ENCODE data around the gene TRIM21.

The TRIM21 gene

DNA sequence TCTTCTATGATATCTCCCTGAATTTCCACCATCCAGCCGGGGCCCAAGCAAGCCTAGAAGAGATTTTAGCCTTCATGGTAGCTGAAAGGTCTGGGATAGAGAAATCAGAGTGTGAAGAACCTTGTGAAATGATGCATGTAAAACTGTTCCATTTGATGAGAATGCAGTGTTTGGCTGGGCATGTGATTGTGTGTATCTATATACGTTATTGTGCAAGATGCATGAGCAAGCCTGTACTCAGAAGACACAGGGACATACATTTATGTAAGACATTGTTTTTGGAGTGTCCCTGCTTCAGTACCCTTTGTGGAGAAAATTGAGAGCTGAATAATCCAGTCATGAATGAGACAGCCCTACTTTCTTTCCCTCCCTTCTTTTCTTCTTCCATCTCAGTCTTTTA, 40.4 kb upstream of the TRIM21 start:
- no peak for TF ChIP-seq CTCF (IDR thresholded peaks at IDR 0.05; ENCODE audit: low read length)
- H3K27me3 ChIP-seq (ENCODE audit: insufficient read depth, low read length) = no peaks in the 10 kb centered on the region
- no peak overlapping the region for H2AFZ ChIP-seq (ENCODE audit: low read length)

GRCh38 chr11:4430051-4430450, 36.5 kb upstream of the TRIM21 start:
- Histone ChIP-seq H3K27me3 (ENCODE audit: insufficient read depth, low read length) (no peaks in the 10 kb centered on the region), H3K9me2 (ENCODE audit: low read depth, low read length) (no peaks in the 10 kb centered on the region), H3K4me2 (ENCODE audit: low read length) (no peak overlapping the region), H3K79me2 (ENCODE audit: insufficient read depth, low read length) (no peaks in the 10 kb centered on the region), H4K20me1 (ENCODE audit: insufficient read depth, low read length) (no peaks in the 10 kb centered on the region), H3K4me1 (ENCODE audit: insufficient read depth, low read length, severe bottlenecking) (no peaks in the 10 kb centered on the region), H3K36me3 (ENCODE audit: insufficient read depth, low read length) (no peaks in the 10 kb centered on the region), H3K4me3 (ENCODE audit: low read depth, low read length, poor library complexity, severe bottlenecking) (no peak overlapping the region), H3F3A (ENCODE audit: insufficient read depth, low read length) (no peaks in the 10 kb centered on the region), H3K9me3 (ENCODE audit: low read length) (no peaks in the 10 kb centered on the region), H2AFZ (ENCODE audit: low read length) (no peak overlapping the region), H3K9ac (ENCODE audit: low read length) (no peak overlapping the region), H3K27ac (ENCODE audit: low read depth, low read length, poor library complexity, severe bottlenecking) (no peak overlapping the region)
- no peak for TF ChIP-seq EZH2 (IDR thresholded peaks at IDR 0.05; ENCODE audit: borderline replicate concordance, low read length)
- no peak for TF ChIP-seq CTCF (IDR thresholded peaks at IDR 0.05; ENCODE audit: low read length)

More for the DNA sequence above, 40.4 kb upstream of the TRIM21 start:
- no peaks in the 10 kb centered on the region for H3K9me3 ChIP-seq (ENCODE audit: low read length)
- H3K4me1 ChIP-seq (ENCODE audit: insufficient read depth, low read length, severe bottlenecking) = no peaks in the 10 kb centered on the region
- H4K20me1 ChIP-seq (ENCODE audit: insufficient read depth, low read length) = no peaks in the 10 kb centered on the region
- no peak overlapping the region for H3K4me2 ChIP-seq (ENCODE audit: low read length)
- H3K27ac ChIP-seq (ENCODE audit: low read depth, low read length, poor library complexity, severe bottlenecking) = no peak overlapping the region
- H3K9ac ChIP-seq (ENCODE audit: low read length) = no peak overlapping the region
- no peaks in the 10 kb centered on the region for H3K9me2 ChIP-seq (ENCODE audit: low read depth, low read length)
- no peak overlapping the region for H3K4me3 ChIP-seq (ENCODE audit: low read depth, low read length, poor library complexity, severe bottlenecking)
- no peaks in the 10 kb centered on the region for H3F3A ChIP-seq (ENCODE audit: insufficient read depth, low read length)
- H3K36me3 ChIP-seq (ENCODE audit: insufficient read depth, low read length) = no peaks in the 10 kb centered on the region
- H3K79me2 ChIP-seq (ENCODE audit: insufficient read depth, low read length) = no peaks in the 10 kb centered on the region

GRCh38 chr11:4418403-4418802, 24.9 kb upstream of the TRIM21 start:
- Histone ChIP-seq H4K20me1 (ENCODE audit: insufficient read depth, low read length) (no peaks in the 10 kb centered on the region), H3K4me1 (ENCODE audit: insufficient read depth, low read length, severe bottlenecking) (no peaks in the 10 kb centered on the region), H3K4me3 (ENCODE audit: low read depth, low read length, poor library complexity, severe bottlenecking) (no peak overlapping the region), H3K27me3 (ENCODE audit: insufficient read depth, low read length) (no peaks in the 10 kb centered on the region), H2AFZ (ENCODE audit: low read length) (no peak overlapping the region), H3F3A (ENCODE audit: insufficient read depth, low read length) (no peaks in the 10 kb centered on the region), H3K9ac (ENCODE audit: low read length) (no peak overlapping the region), H3K4me2 (ENCODE audit: low read length) (no peak overlapping the region), H3K79me2 (ENCODE audit: insufficient read depth, low read length) (no peaks in the 10 kb centered on the region), H3K9me3 (ENCODE audit: low read length) (no peaks in the 10 kb centered on the region), H3K27ac (ENCODE audit: low read depth, low read length, poor library complexity, severe bottlenecking) (no peak overlapping the region), H3K9me2 (ENCODE audit: low read depth, low read length) (no peaks in the 10 kb centered on the region), H3K36me3 (ENCODE audit: insufficient read depth, low read length) (no peaks in the 10 kb centered on the region)
- no peak for TF ChIP-seq EZH2 (IDR thresholded peaks at IDR 0.05; ENCODE audit: borderline replicate concordance, low read length)

DNA sequence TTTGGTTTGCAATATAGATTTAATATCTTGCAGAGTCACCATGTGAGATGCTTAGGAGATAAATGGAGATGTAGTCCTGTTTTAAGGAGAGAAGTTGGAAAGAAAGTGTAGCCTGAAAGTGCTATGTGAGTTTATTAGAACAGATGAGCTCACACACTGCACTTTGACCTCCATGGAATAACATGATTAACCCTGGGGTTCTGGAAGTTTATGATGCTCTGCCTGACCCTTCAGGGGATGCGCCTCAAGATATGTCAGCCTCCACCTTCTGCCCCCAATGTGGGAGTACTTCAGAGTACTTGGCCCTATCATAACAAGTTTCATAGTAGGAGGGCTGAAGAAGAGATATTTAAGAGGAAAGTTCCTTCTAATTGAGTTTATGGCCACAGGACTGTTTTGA, 23.3 kb upstream of the TRIM21 start:
- Histone ChIP-seq H3K9me3 (ENCODE audit: low read length) (no peaks in the 10 kb centered on the region), H3F3A (ENCODE audit: insufficient read depth, low read length) (no peaks in the 10 kb centered on the region), H2AFZ (ENCODE audit: low read length) (no peak overlapping the region), H3K79me2 (ENCODE audit: insufficient read depth, low read length) (no peaks in the 10 kb centered on the region), H3K27me3 (ENCODE audit: insufficient read depth, low read length) (no peaks in the 10 kb centered on the region), H4K20me1 (ENCODE audit: insufficient read depth, low read length) (no peaks in the 10 kb centered on the region), H3K36me3 (ENCODE audit: insufficient read depth, low read length) (no peaks in the 10 kb centered on the region), H3K9me2 (ENCODE audit: low read depth, low read length) (no peaks in the 10 kb centered on the region), H3K4me3 (ENCODE audit: low read depth, low read length, poor library complexity, severe bottlenecking) (no peak overlapping the region), H3K4me2 (ENCODE audit: low read length) (no peak overlapping the region), H3K9ac (ENCODE audit: low read length) (no peak overlapping the region), H3K27ac (ENCODE audit: low read depth, low read length, poor library complexity, severe bottlenecking) (no peak overlapping the region), H3K4me1 (ENCODE audit: insufficient read depth, low read length, severe bottlenecking) (no peaks in the 10 kb centered on the region)
- TF ChIP-seq CTCF (IDR thresholded peaks at IDR 0.05; ENCODE audit: low read length) (no peak), EZH2 (IDR thresholded peaks at IDR 0.05; ENCODE audit: borderline replicate concordance, low read length) (no peak)

Measured in OCI-LY1 (cell line).